B cell (primary cell): ENCODE data around the gene CBX8. TPM values are rescaled to one million over a fixed set of nuclear protein-coding genes. Genes with fewer than 3 reads are reported as not detected.

Source experiments
- ATAC-seq: fragments of 200-7000 bp; cut with Tn5 transposase; one replicate; pipeline ENCODE4 v1.10.0; 2021; ENCODE audit warnings: low read depth, mild to moderate bottlenecking, moderate number of reproducible peaks, moderate library complexity
- CTCF ChIA-PET: fragments of 350-600 bp; sonication (Branson Sonifier 250); formaldehyde crosslinking; loops from one replicate; lab custom pipeline; 2021; ENCODE audit warnings: antibody characterized with exemption, inconsistent platforms; lab: Charles Lee
- POLR2A ChIA-PET: fragments of 350-600 bp; sonication (Branson Sonifier 250); formaldehyde crosslinking; loops from one replicate; lab custom pipeline; 2021; ENCODE audit warnings: antibody characterized with exemption; lab: Charles Lee
- DNase-seq: peaks from one replicate; pipeline ENCODE4 v3.0.0; 2013
- H2AFZ ChIP-seq: 2 replicates; pipeline ENCODE4 v1.6.1; 2012; ENCODE audit warnings: mild to moderate bottlenecking, low read depth, low read length; ENCODE audit not compliant: insufficient read depth, poor library complexity, severe bottlenecking
- H3K27ac ChIP-seq, 2 donors: 1 replicate in 1 of 2; 2 replicates in 1 of 2; pipeline ENCODE4 v1.5.1; 2012 to 2013; ENCODE audit warnings: low read length in 2 of 2, mild to moderate bottlenecking in 2 of 2, moderate library complexity in 1 of 2
- H3K27me3 ChIP-seq, 4 experiments: fragments of 200-600 bp in 1 of 4; sonication (generic) in 1 of 4; replicated peaks in 1 of 4; 1 replicate in 2 of 4; 2 replicates in 2 of 4; pipeline versions ENCODE4 v1.6.1 to v1.7.0; 2013 to 2016; ENCODE audit warnings: low read length in 3 of 4, mild to moderate bottlenecking in 2 of 4, mixed read lengths in 1 of 4, moderate library complexity in 1 of 4; ENCODE audit not compliant: insufficient read depth in 4 of 4, control insufficient read depth in 3 of 4; ENCODE audit errors: control extremely low read depth in 1 of 4
- H3K36me3 ChIP-seq, 2 experiments: replicated peaks in 1 of 2; 1 replicate in 1 of 2; 2 replicates in 1 of 2; pipeline versions ENCODE4 v1.6.1 to v1.7.1; 2013; ENCODE audit warnings: low read length in 1 of 2; ENCODE audit not compliant: insufficient read depth in 2 of 2, control insufficient read depth in 1 of 2; ENCODE audit errors: control extremely low read depth in 1 of 2, extremely low read depth in 1 of 2
- H3K4me1 ChIP-seq, 2 donors: fragments of 200-600 bp in 1 of 2; sonication (generic) in 1 of 2; 1 replicate in 1 of 2; 2 replicates in 1 of 2; pipeline versions ENCODE4 v1.5.1 to v1.6.1; 2013 to 2017; ENCODE audit warnings: low read length in 2 of 2; ENCODE audit not compliant: control insufficient read depth in 2 of 2, insufficient read depth in 2 of 2
- H3K4me2 ChIP-seq: replicated peaks from 2 replicates; pipeline ENCODE3; 2012; ENCODE audit warnings: mild to moderate bottlenecking, low read depth, low read length; ENCODE audit not compliant: poor library complexity, severe bottlenecking
- H3K4me3 ChIP-seq, 5 experiments: fragments of 200-600 bp in 1 of 5; sonication (generic) in 1 of 5; 1 replicate in 3 of 5; 2 replicates in 2 of 5; pipeline versions ENCODE4 v1.5.1 to v1.7.0; 2011 to 2016; ENCODE audit warnings: low read length in 4 of 5, mild to moderate bottlenecking in 4 of 5, low read depth in 2 of 5, control low read depth in 1 of 5, moderate library complexity in 1 of 5; ENCODE audit not compliant: insufficient read depth in 1 of 5; ENCODE audit errors: control extremely low read depth in 1 of 5, extremely low read depth in 1 of 5
- H3K79me2 ChIP-seq: fragments of 200-600 bp; sonication (generic); one replicate; pipeline ENCODE4 v1.6.0; 2016; ENCODE audit warnings: low read length; ENCODE audit not compliant: control insufficient read depth, insufficient read depth
- H3K9ac ChIP-seq: fragments of 200-600 bp; sonication (generic); 2 replicates; pipeline ENCODE4 v1.6.1; 2017; ENCODE audit warnings: mild to moderate bottlenecking, low read length, moderate library complexity
- H3K9me3 ChIP-seq, 3 donors: one replicate each; pipeline versions ENCODE4 v1.6.1 to v1.7.1; 2013; ENCODE audit warnings: low read length in 2 of 3; ENCODE audit not compliant: control insufficient read depth in 2 of 3, insufficient read depth in 1 of 3; ENCODE audit errors: control extremely low read depth in 1 of 3
- H4K20me1 ChIP-seq: 2 replicates; pipeline ENCODE4 v1.6.0; 2012; ENCODE audit warnings: mild to moderate bottlenecking, low read length; ENCODE audit not compliant: insufficient read depth, control insufficient read depth, poor library complexity, severe bottlenecking
- H3K27ac Mint-ChIP-seq: one replicate; pipeline ENCODE4 v1.8.0; 2021; ENCODE audit warnings: mixed read lengths
- H3K27me3 Mint-ChIP-seq: one replicate; pipeline ENCODE4 v1.8.0; 2021; ENCODE audit warnings: mixed read lengths
- H3K4me1 Mint-ChIP-seq: one replicate; pipeline ENCODE4 v1.8.0; 2021; ENCODE audit warnings: mixed read lengths
- H3K4me3 Mint-ChIP-seq: one replicate; pipeline ENCODE4 v1.8.0; 2021; ENCODE audit warnings: mixed read lengths
- H3K9me3 Mint-ChIP-seq: one replicate; pipeline ENCODE4 v1.8.0; 2022; ENCODE audit warnings: mixed read lengths; ENCODE audit not compliant: insufficient read depth
- CTCF ChIP-seq: fragments of 200-600 bp; IDR thresholded peaks from one replicate; pipeline ENCODE4 v1.8.0; 2022; ENCODE audit warnings: antibody characterized with exemption, mild to moderate bottlenecking
- EZH2 ChIP-seq: IDR thresholded peaks from 2 replicates; pipeline ENCODE4 v1.6.1; 2012; ENCODE audit warnings: borderline replicate concordance, low read depth, mild to moderate bottlenecking, moderate library complexity, low read length; ENCODE audit not compliant: insufficient read depth, poor library complexity, severe bottlenecking
- WGBS: methylation state at CpG from one replicate; pipeline ENCODE4 v1.1.5; 2013; ENCODE audit warnings: missing lambda C conversion rate; ENCODE audit not compliant: insufficient coverage; 5-methylcytosine and 5-hydroxymethylcytosine counted together
- intact Hi-C: fragments of 100-400 bp; cut with micrococcal nuclease; formaldehyde crosslinking; loops from one replicate; pipeline ENCODE4 v1.10.0; 2022
- polyA plus RNA-seq: library from polyadenylated mRNA; depleted of rRNA; stranded (reverse); fragments of >200 nt; gene quantifications from 2 replicates; pipeline ENCODE4 v1.2.3, GENCODE V29; 2012
- total RNA-seq, 2 donors: library from RNA; stranded (reverse); fragments of 120-200 nt in 1 of 2; gene quantifications; 1 replicate in 1 of 2; 2 replicates in 1 of 2; pipeline versions ENCODE4 v1.2.3 to v1.2.4, GENCODE V29; 2013 to 2022

Gene CBX8
- total and polyA plus RNA-seq, 2 donors (not counting 1 experiment from before 2014, with no cell fraction given): 0.31 to 6.8 TPM

GRCh38 chr17:79747508-79748294, 49.2 kb downstream of the CBX8 start:
- Mint-ChIP-seq H3K27me3 (peaks cover 46% of the 10 kb centered on the region), H3K9me3 (no peaks in the 10 kb centered on the region), H3K27ac (peak overlapping the region; percentile 50), H3K4me3 (no peak overlapping the region), H3K4me1 (peaks cover 23% of the 10 kb centered on the region)
- H3K27ac ChIP-seq: no peak overlapping the region
- H3K79me2 ChIP-seq: no peaks in the 10 kb centered on the region
- peaks cover 0 to 19% (median 0%) of the 10 kb centered on the region in 3 donors for H3K9me3 ChIP-seq
- ChIA-PET CTCF (interaction anchor here (1.0 to 4.5 kb wide), 2 partner anchors 14 to 168 kb away, joined by 3 to 19 read pairs; no protein-coding TSS in a partner anchor), POLR2A (no interaction called here)
- H3K27me3 ChIP-seq: peaks cover 0 to 58% (median 33%) of the 10 kb centered on the region in 4 experiments
- no peak overlapping the region for H2AFZ ChIP-seq
- H3K36me3 ChIP-seq: no peaks in the 10 kb centered on the region
- TF ChIP-seq EZH2 (no peak), CTCF (no peak)
- WGBS: 7% methylated on average over 70 of the region's 74 CpGs
- DNase-seq (peak; percentile 41), ATAC-seq (no peak)
- H3K9ac ChIP-seq: no peak overlapping the region
- no peak overlapping the region for H3K4me3 ChIP-seq
- no peaks in the 10 kb centered on the region for H4K20me1 ChIP-seq
- peak overlapping the region; percentile 53 for H3K4me2 ChIP-seq
- peaks cover 25 to 28% of the 10 kb centered on the region in 2 donors for H3K4me1 ChIP-seq
- intact Hi-C loops: loop anchor here (5.0 kb wide), 2 partner anchors 90 to 245 kb away; partner anchors contain the start of gene CBX4
